Ramos (cell line): ENCODE results near the gene OLFML2B.
"Not testable (repeated sequence)": the region's sequence is repeated elsewhere in the genome, so short reads cannot be mapped to it uniquely, and the experiment has no call there.

ENCODE experiments used
- in situ Hi-C: fragments of 300-500 bp; cut with MboI; formaldehyde crosslinking; loops from one replicate; pipeline ENCODE4 v1.14.3; 2022; ENCODE audit warnings: low sequenced_read_pairs; ENCODE audit not compliant: unreplicated experiment

Gene OLFML2B

GRCh38 chr1:162023547-162024501 is at the start of gene OLFML2B:
Gene OLFML2B, minus strand, starts transcription at chr1:162023869. Its CDS starts 439 bp downstream, at chr1:162023430.
- in situ Hi-C loops = no loop called here

- in situ Hi-C loops = no loop called here
Measured at GRCh38 chr1:162072740-162073139, 49.1 kb upstream of the OLFML2B start.

GRCh38 chr1:162070825-162071224 is 47.2 kb upstream of the OLFML2B start:
- in situ Hi-C loops = no loop called here

GRCh38 chr1:162070094-162070748 is 46.6 kb upstream of the OLFML2B start:
- in situ Hi-C loops = no loop called here

GRCh38 chr1:162069334-162070093 is 45.8 kb upstream of the OLFML2B start, which contains the start of gene NOS1AP:
Gene NOS1AP, plus strand, starts transcription at chr1:162069691. Its CDS starts 487 bp downstream, at chr1:162070178.
- in situ Hi-C loops = no loop called here

DNA sequence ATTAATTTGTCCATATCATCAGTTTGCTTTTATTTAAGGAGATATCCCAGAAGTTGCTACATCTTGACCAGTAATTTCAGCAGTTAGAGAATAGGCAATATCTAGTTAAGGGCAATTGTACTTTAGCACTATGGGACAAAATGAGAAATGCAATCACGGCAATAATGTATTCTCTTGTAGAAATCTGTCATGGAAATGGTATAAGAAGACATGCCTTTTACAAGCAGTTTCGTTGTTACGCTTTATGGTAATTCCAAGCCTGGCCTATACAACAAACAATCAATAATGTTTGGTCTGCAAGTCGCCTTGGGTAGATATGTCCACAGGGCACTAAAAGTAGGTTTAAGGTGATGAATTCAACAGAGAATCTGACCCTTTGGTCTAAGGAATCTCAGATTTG is 44.6 kb upstream of the OLFML2B start:
- in situ Hi-C loops = no loop called here

DNA sequence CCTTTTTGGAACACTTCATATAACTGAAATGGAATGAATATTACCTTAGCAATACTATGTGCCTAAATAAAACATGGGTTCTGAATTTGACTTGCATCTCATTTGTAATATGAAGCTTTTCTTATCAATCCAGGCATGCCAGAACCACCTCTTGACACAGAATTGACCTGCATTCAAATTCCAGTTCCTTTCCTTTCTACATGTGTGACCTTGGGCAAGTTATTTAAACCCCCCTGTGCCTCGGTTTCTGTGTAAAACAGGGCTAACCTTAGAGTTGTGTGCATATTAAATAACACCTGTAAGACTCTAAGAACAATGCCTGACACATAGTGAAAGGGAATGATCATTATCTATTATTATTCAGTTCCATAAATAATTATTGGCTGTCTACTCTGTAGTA is 43.8 kb upstream of the OLFML2B start:
- in situ Hi-C loops = no loop called here

DNA sequence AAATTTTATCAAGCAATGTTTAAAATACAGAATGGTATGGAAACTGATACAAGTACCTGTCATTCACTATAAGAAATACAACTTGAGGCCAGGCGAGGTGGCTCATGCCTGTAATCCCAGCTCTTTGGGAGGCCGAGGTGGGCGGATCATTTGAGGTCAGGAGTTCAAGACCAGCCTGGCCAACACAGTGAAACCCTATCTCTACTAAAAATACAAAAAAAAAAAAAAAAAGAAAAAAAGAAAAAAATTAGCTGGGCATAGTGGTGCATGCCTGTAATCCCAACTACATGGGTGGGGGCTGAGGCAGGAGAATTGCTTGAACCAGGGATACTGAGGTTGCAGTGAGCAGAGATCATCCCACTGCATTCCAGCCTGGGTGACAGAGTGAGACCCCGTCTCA is 43.2 kb upstream of the OLFML2B start:
- in situ Hi-C loops = not testable (repeated sequence)

DNA sequence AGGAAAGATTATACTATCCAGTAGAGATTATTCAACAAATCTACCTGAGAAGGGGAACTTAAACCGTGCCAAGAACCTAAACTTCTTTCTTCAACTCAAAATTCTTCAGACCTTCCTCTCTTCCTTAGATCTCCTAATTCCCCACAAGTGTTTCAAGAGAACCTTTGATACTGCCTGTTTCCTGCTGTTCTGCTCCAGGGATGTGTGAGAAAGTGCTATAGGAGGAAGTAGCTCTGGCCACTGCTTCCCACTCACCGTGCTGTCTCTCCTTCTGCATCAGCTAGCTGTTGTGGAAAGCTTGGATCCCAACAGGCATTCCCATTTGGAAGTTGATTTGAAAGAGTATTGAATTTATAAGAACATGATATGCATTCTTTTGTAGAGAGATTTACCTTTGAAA is 41.3 kb upstream of the OLFML2B start:
- in situ Hi-C loops = no loop called here

GRCh38 chr1:162062542-162063015 is 38.9 kb upstream of the OLFML2B start:
- in situ Hi-C loops = no loop called here

GRCh38 chr1:162060314-162060713 is 36.6 kb upstream of the OLFML2B start:
- in situ Hi-C loops = no loop called here

GRCh38 chr1:162059721-162060120 is 36.1 kb upstream of the OLFML2B start:
- in situ Hi-C loops = no loop called here

DNA sequence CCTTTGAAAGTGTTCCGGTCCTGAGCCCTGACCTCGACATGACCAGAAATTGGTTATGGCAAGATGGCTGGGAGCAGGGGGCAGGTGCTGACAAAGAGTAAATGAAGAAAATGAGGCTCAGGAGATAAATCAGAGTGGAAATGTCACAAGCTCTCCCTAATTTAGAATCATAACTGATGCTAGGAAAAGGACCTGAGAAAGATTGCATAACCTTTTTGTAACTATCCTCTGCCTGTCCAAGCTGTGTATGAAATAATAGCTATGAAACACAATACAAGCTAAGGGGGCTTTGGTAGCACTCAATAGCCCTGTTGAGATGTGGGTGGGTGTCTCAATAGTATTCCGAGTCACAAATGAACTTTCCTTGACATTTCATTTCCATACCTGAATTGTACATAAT is 32.9 kb upstream of the OLFML2B start:
- in situ Hi-C loops = no loop called here

DNA sequence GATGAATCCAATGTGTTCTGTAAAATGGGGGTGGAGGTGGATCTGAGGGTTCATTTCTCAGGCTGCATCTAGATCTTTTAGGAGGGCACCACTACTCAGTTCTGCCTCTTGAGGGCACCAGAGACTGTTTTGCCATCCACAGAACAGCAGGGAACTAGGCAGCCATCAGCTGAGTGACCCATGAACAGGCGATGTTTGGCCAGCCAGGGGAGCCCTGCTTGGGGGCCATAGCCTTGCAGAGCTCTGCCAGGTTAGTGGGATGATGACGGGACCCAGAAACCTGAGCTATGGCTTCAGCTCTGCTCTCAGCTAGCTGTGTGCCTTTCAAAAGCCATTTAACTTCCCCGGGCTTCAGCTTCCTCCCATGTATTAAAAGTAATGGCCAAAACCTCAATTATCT is 32.4 kb upstream of the OLFML2B start:
- in situ Hi-C loops = no loop called here

GRCh38 chr1:162055062-162055461 is 31.4 kb upstream of the OLFML2B start:
- in situ Hi-C loops = no loop called here

- in situ Hi-C loops = not testable (repeated sequence)
Measured at GRCh38 chr1:162053949-162054348, 30.3 kb upstream of the OLFML2B start.

- in situ Hi-C loops = no loop called here
Measured at GRCh38 chr1:162046921-162047320, 23.3 kb upstream of the OLFML2B start.

- in situ Hi-C loops = no loop called here
Measured at GRCh38 chr1:162042361-162042760, 18.7 kb upstream of the OLFML2B start.

GRCh38 chr1:162040657-162041056 is 17.0 kb upstream of the OLFML2B start:
- in situ Hi-C loops = no loop called here

GRCh38 chr1:162040001-162040400 is 16.3 kb upstream of the OLFML2B start:
- in situ Hi-C loops = no loop called here
